HK-2 (cell line): ENCODE measurements around the gene DDX17.
A peak's percentile ranks its signal among the peaks of the same experiment; 100 is the strongest.
"Not testable (repeated sequence)": the region's sequence is repeated elsewhere in the genome, so short reads cannot be mapped to it uniquely, and the experiment has no call there.

Experiments used
- DNase-seq: peaks from one replicate; pipeline ENCODE4 v3.0.0-alpha.2; 2018; ENCODE audit not compliant: unreplicated experiment

The DDX17 gene

DNA sequence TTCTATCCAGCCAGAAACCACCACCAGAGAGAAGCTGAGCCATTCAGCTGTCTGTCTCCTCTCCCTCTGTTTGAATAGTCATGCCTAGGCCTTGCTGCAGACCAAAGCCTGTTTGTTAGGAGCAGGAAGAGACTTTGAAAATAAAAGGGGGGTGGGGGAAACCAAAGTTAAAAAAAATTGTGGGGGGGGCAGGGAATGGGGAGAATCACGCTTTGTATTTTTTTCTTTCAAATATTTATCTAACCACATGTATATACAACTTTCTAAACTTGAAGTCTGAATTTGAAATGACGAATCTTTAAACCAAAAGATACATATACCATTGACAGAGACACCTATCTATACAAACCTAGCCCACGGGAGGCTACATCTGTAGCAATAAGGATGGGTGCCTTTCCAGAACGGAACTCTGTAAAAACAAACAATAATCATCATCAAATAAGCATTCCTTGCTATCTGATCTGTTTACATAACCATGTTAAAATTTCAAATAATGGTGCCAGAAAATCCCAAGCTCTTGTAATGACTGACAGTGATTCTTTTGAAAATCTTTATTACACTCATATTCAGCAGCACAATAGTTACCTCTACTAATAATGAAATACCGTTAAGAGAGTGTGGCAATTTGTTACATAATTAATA lies 14.3 kb downstream of the DDX17 start:
- no peak for DNase-seq

DNA sequence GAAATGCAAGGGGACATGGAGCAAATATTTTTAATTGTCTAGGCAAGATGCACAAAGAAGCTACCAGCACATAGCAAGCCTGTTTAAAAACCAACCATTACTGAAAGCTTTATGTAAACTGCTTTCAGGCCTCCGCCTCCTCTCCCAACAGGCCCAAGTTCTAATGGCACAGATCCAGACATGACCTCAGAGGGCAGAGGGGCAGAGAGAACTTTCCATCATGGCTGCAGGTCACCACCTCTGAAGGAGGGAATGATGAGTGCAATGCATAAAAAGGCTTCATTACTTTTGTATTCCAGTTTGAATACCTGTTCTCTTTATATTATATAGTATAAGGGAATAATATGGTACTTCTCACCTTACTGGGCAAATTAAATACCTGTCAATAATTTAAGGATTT lies 15.2 kb downstream of the DDX17 start:
- DNase-seq, result no peak

- DNase-seq, result no peak
Measured at GRCh38 chr22:38490475-38490874, 15.6 kb downstream of the DDX17 start.

GRCh38 chr22:38489561-38490145 lies 16.5 kb downstream of the DDX17 start:
- DNase-seq, result no peak

DNA sequence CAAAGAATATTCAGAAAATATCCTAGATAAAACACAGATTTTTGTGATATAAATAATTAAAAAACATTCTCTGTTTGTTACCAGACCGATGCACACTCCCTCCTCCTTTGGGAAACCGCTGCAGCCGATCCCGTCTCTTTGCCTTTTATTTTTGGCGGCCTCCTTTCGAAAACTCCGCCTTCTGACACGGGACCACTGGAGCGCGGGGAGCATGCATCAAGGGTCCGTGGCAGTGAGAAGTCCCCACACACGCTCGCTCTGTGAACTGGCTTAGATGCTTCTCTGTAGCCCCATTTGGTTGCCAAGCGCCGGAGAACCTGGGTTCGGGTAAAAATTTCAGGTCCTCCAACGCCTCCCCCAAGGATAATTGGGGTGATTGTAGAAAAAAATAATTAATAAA lies 17.0 kb downstream of the DDX17 start:
- DNase-seq, result no peak

GRCh38 chr22:38487946-38488345 lies 18.2 kb downstream of the DDX17 start:
- DNase-seq, result no peak

DNA sequence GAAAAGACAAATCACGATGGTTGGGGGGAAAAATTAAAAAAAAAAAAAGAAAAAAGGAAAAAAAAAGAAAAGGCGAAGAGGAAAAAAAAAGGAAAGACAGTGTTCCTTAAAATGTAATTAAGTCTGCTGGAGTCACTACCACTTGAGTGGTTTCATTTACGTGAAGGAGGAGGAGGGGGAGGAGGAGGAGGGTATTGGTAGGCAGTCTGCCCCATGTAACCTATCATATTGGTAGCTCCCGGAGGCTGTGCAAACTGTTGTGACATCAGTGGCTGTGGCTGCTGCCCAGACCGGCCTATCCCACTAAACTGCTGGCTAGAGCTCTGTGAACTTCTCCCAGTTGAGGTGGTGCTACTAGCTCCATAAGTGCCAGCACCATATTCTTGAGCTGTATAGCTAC lies 20.3 kb downstream of the DDX17 start:
- DNase-seq, result no peak

DNA sequence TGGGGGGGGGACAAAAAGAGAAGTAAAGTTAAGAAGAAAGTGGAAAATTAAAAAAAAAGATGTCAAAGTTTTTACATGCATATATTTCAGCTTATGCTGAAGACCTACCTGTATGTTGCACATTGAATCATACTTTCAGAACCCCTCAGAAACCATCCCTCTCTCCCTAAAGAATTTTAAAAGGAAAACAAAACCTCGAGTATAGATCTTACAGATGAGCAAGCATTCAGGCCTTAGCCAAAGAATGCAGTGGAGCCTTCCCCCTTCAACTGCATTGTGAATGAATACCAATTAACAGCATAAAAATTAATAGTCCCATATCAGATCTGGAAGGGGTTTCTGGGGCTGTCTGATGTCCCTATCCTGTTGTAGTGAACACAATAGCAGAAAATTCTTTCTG lies 21.9 kb downstream of the DDX17 start:
- no peak for DNase-seq

GRCh38 chr22:38482662-38483308 lies 23.3 kb downstream of the DDX17 start:
- no peak for DNase-seq

GRCh38 chr22:38481871-38482332 lies 24.2 kb downstream of the DDX17 start:
- DNase-seq, result no peak

DNA sequence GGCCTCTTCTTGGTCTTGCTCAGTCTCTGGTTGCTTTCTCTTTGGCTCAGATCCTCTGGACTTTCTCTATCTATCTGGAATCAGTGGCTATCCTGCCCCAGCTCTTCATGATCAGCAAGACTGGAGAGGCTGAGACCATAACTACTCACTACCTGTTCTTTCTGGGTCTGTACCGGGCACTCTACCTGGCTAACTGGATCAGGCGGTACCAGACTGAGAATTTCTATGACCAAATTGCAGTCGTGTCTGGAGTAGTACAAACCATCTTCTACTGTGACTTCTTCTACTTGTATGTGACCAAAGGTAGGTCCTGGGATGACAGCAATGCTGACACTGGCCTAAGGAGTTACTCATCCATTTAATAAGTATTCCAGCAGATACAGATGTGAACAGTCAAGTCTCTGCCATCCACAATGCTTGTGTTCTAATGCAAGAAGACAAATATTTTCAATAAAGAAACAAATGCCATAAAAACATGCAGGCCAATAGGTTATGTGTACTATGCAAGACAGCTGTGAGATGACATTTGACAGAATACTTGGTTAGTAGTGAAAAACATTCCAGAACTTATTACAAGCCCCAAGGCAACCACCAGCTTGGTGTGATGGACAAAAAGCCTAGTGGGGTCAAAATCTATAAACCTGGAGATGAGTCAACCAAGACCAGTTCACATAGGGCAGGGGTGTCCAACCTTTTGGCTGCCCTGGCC lies 24.8 kb downstream of the DDX17 start:
- no peak for DNase-seq

- no peak for DNase-seq
Measured at GRCh38 chr22:38479096-38479837, 26.8 kb downstream of the DDX17 start.

DNA sequence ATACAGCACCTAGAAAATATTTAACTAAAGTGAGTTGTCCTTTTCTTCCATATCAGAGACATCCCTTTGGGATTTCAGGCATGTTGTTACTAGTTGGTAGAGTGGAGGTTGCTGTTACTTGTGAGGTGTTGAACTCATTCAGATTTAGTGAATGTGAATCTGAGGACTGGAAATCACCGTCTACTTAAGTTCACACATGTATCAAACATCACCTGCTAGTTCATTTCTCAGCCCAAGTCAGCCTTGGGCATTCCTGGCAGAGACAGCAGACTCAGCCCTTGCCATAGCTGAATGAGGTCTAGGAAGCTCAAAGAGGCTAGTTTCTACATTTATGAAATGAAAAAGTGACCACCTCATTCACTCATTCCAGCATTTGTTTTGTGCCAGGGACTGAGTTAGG lies 28.5 kb downstream of the DDX17 start:
- DNase-seq, result no peak

DNA sequence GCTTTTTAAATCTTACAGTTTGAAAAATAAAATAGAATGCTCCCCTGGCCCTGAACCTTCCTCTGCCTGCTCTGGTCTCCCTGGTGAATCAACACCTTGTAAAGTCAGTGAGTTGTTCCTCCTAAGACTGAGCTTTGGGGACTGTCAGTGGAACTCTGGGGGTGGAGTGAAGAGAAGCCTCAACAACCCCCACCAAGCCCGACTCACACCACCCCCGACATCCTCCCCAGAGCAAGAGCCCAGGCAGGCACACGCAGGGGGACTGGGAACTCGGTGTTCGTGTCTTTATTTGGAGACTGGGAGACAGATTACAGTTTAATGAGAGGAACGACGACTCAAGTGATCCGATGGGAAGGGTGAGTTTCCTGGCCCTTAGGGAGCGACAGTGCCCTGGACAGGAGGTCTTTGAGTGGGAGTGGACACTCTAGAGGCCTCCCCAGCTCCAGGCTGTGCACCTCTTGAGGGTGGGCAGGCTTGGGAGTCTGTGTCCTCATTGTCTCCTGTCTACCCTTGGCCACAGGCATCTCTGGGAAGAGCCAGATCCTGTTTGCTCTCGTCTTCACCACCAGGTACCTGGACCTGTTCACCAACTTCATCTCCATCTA lies 32.0 kb downstream of the DDX17 start:
- no peak for DNase-seq

DNA sequence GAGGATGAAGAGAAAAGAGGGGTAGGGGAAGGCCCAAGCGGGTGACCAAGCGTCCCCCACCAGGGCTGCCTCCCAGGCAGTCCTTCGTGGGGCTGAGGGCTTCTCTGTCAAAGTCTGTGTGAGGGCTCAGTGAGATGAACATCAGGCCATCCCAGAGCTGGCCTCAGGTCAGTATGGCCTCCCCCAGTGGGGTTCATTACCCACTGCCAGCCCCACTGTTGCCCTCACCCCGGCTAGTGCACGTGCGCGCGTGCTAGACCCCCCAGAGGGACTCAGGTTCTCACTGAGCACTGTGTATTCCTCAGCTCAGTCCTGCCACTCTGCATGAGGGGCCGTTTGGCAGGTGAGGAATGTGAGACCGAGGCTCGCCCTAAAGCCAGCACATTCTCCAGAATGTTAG lies 34.9 kb downstream of the DDX17 start:
- DNase-seq, result no peak

DNA sequence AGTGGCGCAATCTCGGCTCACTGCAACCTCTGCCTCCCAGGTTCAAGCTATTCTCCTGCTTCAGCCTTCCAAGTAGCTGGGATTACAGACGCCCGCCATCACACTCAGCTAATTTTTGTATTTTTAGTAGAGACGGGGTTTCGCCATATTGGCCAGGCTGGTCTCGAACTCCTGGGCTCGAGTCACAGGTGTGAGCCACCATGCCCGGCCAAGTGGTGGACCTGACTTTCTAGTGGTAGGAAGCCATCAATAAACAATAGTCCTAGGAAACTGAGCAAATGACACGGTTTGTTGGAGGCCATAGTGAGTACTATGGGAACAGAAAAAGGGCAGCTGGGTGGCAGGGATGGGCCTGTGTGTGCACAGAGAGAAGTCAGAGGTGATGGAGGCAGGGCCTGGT lies 35.9 kb downstream of the DDX17 start:
- not testable (repeated sequence) for DNase-seq

GRCh38 chr22:38469306-38469781 lies 36.8 kb downstream of the DDX17 start:
- no peak for DNase-seq

DNA sequence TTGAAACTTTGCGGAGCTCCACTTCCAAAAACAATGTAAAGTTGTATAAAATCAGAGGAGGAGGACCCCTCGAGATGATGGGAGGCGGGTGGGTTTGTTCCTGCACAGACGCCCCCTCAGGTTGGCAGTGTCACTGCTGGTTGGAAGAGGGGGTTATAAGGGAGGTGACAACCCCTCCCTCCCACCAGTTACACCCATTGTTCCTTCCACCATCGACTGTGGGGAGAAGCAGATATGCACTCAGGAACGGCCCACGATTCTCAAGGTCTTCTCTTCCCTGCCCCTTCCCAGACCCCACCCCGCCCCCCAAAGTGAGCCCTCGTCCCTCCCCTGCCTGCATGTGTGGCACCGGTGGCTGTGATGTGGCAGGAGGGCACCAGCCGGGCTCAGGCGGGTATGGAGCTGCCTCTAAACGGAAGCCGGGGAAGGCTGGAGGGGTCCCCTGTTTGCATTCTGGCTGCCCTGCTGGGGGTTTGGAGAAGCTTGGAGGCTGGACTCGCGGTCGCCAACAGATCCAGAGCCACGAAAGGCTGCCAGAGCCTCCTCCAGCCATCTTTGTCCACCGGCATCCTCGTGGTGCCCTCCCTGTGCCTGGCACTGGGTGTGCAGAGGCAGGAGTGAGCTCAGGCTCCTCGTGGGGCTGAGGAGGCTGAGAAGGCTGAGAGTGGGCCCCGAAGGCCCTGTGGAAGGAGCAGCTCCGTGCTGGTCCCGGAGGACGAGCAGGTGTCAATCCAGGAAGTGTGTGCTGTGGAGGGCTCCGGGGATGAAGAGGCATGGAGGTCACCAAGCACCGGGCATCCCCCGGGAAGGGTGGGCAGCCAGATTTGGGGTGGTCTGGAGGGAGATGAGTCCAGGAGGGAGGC lies 37.4 kb downstream of the DDX17 start:
- DNase-seq, result no peak

DNA sequence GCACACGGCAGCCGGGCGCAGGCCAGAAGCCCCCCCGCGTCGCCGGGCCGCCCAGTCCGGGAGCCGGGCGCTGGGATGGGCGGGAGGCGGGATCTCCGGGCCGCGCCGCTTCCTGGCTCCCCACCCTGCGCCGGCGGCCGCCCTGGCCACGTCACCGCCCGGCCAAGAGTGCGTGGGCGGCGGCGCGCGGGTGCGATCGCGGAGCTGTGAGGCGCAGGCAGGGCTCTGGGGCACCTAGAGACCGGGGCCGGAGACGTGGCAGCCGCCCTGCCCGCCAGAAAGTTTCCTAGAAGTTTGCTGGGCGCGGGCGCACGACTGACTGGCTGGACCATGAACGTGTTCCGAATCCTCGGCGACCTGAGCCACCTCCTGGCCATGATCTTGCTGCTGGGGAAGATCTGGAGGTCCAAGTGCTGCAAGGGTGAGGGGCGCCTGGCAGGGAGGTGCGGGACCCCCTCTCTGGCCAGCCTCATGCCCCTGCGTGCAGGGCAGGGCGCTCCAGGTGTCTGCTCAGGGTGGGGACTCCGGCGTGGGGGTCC lies 38.1 kb downstream of the DDX17 start, which contains the start of gene KDELR3:
Gene KDELR3, plus strand, starts transcription at position 193 of the 539 bp plus-strand sequence. Its CDS starts 138 bp downstream, at position 331.
- DNase-seq, result peak; percentile 70

DNA sequence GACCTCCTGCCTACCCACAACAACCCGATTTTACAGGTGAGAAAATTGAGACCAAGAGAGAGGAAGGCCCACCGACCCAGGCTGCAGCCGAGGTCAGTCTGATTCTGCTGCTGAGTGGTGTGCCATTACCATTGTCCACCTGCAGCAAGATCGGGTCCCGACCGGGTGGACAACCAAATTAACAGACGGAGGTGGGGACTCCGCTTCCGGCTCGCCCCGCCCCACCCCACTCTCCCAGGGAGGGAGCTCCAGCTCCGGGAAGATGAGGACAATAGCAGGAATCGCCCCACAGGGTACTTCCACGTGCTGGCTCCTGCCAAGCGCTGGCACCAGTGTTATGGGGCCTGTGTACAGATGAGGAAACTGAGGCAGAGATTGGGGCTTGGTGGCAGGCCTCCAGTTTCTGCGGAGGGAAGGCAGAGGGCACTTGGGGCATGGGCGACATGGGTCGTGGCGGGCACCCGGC lies 38.6 kb downstream of the DDX17 start:
- no peak for DNase-seq
